NB4 (cell line): ENCODE data around the gene RTN3.

Source experiments
- DNase-seq: peaks from one replicate; pipeline ENCODE4 v3.0.0; 2010; ENCODE audit warnings: low read depth
- H3K4me3 ChIP-seq: one replicate; pipeline ENCODE4 v1.5.1; 2011; ENCODE audit warnings: mild to moderate bottlenecking, low read depth, low read length, moderate library complexity
- MYC ChIP-seq: IDR thresholded peaks from 2 replicates; pipeline ENCODE4 v1.6.1; 2011; ENCODE audit warnings: low read depth, low read length
- POLR2A ChIP-seq: IDR thresholded peaks from 2 replicates; pipeline ENCODE4 v1.6.1; 2011; ENCODE audit warnings: mild to moderate bottlenecking; ENCODE audit not compliant: insufficient read length; ENCODE audit errors: extremely low read depth
- TF ChIP-seq, protein P1 (sequence below): IDR thresholded peaks from 2 replicates; pipeline ENCODE4 v1.6.1; 2011; ENCODE audit warnings: low read depth, low read length
- TF ChIP-seq, protein P2 (sequence below): IDR thresholded peaks from one replicate; pipeline ENCODE4 v1.5.1; 2012; ENCODE audit warnings: low read depth, low read length

The RTN3 gene

DNA sequence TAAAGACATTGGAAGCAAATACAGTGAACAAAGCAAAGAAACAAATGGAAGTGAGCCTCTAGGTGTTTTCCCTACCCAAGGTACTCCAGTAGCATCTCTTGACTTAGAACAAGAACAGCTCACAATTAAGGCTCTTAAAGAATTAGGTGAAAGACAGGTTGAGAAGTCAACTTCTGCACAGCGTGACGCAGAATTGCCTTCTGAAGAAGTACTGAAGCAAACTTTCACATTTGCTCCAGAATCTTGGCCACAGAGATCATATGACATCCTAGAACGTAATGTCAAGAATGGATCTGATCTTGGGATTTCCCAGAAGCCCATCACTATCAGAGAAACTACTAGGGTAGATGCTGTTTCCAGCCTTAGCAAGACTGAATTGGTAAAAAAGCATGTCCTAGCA is 39.3 kb downstream of the RTN3 start:
- H3K4me3 ChIP-seq, result no peak overlapping the region
- no peak for TF ChIP-seq MYC
- no peak for DNase-seq

DNA sequence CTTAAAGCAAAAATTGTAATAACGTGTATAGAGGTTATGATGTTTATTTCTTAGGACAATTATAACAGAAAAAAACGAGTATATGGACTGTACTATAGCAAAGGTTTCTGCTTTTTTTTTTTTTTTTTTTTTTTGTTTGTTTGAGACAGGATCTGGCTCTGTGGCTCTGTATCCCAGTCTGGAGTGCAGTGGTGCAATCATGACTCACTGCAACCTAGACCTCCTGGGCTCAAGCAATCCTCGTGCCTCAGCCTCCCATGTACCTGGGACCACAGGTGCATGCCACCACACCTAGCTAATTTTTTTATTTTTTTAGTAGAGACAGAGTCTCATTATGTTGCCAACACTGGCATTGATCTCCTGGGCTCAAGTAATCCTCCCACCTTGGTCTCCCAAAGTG is 48.0 kb downstream of the RTN3 start:
- TF ChIP-seq POLR2A, result no peak
- TF ChIP-seq, protein P1, sequence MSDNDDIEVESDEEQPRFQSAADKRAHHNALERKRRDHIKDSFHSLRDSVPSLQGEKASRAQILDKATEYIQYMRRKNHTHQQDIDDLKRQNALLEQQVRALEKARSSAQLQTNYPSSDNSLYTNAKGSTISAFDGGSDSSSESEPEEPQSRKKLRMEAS, result no peak
- TF ChIP-seq MYC, result no peak
- TF ChIP-seq, protein P2, sequence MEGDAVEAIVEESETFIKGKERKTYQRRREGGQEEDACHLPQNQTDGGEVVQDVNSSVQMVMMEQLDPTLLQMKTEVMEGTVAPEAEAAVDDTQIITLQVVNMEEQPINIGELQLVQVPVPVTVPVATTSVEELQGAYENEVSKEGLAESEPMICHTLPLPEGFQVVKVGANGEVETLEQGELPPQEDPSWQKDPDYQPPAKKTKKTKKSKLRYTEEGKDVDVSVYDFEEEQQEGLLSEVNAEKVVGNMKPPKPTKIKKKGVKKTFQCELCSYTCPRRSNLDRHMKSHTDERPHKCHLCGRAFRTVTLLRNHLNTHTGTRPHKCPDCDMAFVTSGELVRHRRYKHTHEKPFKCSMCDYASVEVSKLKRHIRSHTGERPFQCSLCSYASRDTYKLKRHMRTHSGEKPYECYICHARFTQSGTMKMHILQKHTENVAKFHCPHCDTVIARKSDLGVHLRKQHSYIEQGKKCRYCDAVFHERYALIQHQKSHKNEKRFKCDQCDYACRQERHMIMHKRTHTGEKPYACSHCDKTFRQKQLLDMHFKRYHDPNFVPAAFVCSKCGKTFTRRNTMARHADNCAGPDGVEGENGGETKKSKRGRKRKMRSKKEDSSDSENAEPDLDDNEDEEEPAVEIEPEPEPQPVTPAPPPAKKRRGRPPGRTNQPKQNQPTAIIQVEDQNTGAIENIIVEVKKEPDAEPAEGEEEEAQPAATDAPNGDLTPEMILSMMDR, result no peak
- DNase-seq, result peak; percentile 15

DNA sequence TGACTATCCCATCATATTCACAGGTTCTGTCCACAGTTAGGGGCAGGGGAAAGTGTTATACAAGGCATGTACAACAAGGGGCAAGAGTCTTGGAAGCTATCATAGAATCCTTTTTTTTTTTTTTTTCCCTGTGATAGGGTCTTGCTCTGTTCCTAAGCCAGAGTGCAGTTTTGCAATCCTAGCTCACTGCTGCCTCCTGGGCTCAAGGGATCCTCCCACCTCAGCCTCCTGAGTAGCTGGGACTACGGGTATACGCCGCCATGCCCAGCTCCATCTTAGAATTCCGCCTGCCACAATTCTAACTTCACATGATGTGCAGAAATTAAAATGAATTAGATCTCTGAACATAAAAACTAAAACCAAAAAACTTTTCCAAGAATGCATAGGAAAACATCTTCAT is 55.6 kb downstream of the RTN3 start:
- no peak for TF ChIP-seq POLR2A
- no peak for TF ChIP-seq MYC
- TF ChIP-seq, protein P2, result no peak
- TF ChIP-seq, protein P1, result no peak
- no peak for DNase-seq
- H3K4me3 ChIP-seq, result no peak overlapping the region

More for the DNA sequence above, 48.0 kb downstream of the RTN3 start:
- no peak overlapping the region for H3K4me3 ChIP-seq

DNA sequence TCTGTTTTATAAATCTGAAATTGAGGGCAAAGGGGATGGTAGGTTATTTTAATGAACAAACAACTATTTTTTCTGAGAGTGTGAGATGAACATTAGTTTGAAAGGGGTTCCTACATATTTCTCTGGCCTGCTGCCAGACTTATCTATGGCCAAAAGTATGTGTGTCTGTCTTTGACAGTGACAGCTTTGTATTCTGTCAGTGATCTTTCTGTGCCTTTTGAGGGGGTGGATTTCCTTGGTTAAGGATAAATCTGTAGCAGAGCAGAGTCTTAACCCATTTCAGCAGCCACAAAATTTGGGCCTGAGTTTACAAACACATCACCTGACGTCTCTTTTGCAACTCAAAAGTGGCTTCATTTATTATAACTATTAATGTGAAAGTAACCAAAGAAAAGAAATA is 56.4 kb downstream of the RTN3 start:
- DNase-seq, result no peak
- no peak for TF ChIP-seq POLR2A
- TF ChIP-seq, protein P2, result no peak
- TF ChIP-seq MYC, result no peak
- TF ChIP-seq, protein P1, result no peak
- no peak overlapping the region for H3K4me3 ChIP-seq

DNA sequence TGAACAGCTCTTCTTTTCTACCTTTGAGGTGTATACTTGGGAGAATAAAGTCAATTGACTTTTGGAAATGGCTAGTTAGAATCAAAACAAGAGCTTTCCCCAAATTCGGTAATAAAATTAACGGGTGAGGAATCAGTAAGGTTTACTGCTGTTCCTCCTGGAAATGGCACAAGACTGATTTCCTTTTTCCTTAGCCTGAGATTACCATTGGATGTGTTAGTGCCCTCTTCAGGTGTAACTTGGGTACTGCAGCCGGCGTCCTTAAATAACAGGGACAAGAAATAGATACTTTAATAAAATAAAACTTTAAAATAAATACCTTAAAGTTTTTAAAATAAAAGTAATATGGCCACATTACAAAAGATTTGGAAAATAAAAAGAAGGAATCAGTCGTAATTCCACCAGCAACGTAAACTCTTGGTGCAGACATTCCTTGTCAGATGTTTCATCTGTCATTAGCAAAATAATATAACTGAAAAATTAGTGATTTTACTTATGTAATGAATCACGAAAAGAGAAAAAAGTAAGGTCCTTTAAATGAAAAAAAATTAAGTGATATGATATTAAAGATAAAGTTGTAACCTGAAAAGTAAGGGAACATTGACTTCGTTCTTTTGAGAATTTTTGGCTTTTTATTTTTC is 57.5 kb downstream of the RTN3 start:
- H3K4me3 ChIP-seq, result no peak overlapping the region
- peak; percentile 80 for DNase-seq
- TF ChIP-seq, protein P2, result peak; percentile 92
- TF ChIP-seq, protein P1, result no peak

DNA sequence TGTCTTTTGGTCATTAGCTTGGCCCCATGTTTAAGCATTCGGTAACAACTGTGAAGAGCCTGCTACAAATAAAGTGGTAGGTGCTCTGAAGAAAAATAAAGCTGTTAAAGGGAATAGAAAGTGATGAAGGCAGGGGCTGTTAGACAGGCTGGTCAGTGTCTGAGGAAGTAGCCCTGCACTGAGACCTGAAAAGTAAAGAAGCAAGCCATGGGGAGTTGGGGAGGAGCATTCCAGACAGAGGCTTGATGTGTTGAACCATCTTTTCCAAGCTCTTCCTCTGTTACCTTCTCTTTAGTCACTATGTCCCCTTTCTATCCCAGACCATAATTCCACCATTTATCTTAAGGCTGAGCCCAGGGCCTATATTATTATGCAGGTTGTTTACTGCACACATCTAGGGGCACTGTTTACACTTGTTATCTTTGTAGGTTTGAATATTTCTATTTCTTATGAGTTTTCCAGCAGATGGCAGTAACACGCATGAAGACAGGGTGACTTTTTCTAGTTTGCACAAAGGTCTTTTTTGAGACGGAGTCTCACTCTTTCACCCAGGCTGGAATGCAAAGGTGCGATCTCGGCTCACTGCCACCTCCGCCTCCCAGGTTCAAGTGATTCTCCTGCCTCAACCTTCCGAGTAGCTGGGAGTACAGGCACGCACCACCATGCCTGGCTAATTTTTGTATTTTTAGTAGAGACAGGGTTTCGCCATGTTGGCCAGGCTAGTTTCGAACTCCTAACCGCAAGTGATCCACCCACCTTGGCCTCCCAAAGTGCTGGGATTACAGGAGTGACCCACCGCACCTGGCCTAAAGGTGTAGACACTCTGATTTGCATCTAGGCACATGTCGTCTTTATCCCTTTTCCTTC is 64.2 kb downstream of the RTN3 start:
- DNase-seq, result peak; percentile 48
- TF ChIP-seq MYC (0 out of 2 replicates have a peak, but pooled peaks have one; percentile 15), POLR2A (no peak)
- TF ChIP-seq, protein P2, result peak; percentile 5
- H3K4me3 ChIP-seq, result no peak overlapping the region
